KOPT-K1 (cell line): ENCODE data around the gene TBC1D22A.

Experiments
- H3K27ac ChIP-seq: fragments of 200-600 bp; sonication (generic); 2 replicates; pipeline ENCODE4 v1.5.1; 2016; ENCODE audit warnings: antibody characterized with exemption, mild to moderate bottlenecking, low read depth, low read length; ENCODE audit not compliant: poor library complexity, severe bottlenecking
- H3K36me3 ChIP-seq: fragments of 200-600 bp; sonication (generic); 2 replicates; pipeline ENCODE4 v1.5.1; 2017; ENCODE audit warnings: antibody characterized with exemption, mild to moderate bottlenecking, low read length, moderate library complexity; ENCODE audit not compliant: insufficient read depth
- H3K9me3 ChIP-seq: fragments of 200-600 bp; sonication (generic); 2 replicates; pipeline ENCODE4 v1.5.1; 2017; ENCODE audit warnings: antibody characterized with exemption, low read length, mild to moderate bottlenecking; ENCODE audit not compliant: insufficient read depth, poor library complexity, severe bottlenecking

Gene TBC1D22A

DNA sequence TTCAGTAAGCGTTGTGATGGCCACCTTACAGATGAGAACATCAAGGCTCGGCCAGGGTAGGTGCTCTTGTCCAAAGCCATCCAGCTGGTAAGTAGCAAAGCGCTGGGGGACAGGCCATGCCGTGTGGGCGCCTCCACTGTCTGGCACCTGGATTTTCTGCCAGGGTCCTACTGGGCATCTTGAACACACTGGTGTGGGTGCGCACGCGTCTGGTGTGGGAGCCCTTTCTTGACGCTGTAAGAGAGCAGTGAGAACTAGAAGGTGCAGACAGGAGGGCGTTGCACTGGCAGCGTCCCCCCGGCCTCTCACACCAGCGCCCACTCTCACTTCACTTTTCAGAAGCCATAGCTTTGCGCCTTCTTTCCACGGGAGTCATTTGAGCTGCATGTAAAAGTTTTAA lies 296.6 kb downstream of the TBC1D22A start:
- H3K27ac ChIP-seq, result no peak overlapping the region

GRCh38 chr22:47059701-47060161 lies 297.3 kb downstream of the TBC1D22A start:
- Histone ChIP-seq H3K36me3 (peaks cover 11% of the 10 kb centered on the region; the same call in 1 of the 2 replicates), H3K27ac (no peak overlapping the region), H3K9me3 (no peaks in the 10 kb centered on the region)

More for the DNA sequence above, 296.6 kb downstream of the TBC1D22A start:
- H3K36me3 ChIP-seq, result peaks cover 11% of the 10 kb centered on the region; the same call in 1 of the 2 replicates
- H3K9me3 ChIP-seq, result no peaks in the 10 kb centered on the region

DNA sequence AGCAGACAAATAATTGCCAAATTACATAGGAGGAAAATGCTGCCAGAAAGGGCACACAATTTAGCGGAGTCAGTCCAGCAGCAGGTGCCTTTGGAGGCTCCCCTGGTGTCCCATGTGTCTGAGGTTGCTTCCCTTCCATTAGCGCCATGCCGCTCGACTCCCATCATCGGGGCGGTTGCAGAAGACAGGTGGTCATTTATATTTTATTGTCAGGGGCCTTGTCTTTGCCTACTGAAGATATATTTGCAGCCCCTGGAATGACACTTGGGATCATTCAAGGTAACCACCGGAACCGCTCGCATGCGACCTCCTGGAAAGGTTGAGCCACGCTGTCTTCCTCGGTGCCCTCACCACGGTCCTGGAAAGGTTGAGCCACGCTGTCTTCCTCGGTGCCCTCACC lies 298.3 kb downstream of the TBC1D22A start:
- Histone ChIP-seq H3K27ac (no peak overlapping the region), H3K9me3 (no peaks in the 10 kb centered on the region), H3K36me3 (peaks cover 11% of the 10 kb centered on the region; the same call in 1 of the 2 replicates)

DNA sequence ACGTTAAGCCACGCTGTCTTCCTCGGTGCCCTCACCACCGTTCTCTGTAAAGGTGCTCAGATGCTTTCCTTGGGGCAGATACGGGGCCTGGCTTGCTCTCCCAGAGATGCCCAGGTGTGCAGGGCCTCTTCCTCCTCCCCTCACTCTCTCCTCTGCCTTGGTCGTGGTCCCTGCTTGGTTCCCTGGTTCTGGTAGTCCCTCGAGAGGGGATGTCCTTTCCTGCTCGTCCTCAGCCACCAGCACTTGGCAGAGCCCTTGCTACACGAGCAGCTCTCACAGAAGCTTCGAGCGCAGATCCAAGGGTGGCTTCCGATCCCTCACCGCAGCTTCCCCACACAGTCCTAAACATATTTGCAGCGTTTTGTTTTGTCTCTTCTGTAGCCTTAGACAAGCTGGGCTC lies 298.8 kb downstream of the TBC1D22A start:
- Histone ChIP-seq H3K27ac (no peak overlapping the region), H3K9me3 (no peaks in the 10 kb centered on the region), H3K36me3 (peaks cover 11% of the 10 kb centered on the region; the same call in 1 of the 2 replicates)

- no peaks in the 10 kb centered on the region for H3K9me3 ChIP-seq
- peaks cover 11% of the 10 kb centered on the region; the same call in 1 of the 2 replicates for H3K36me3 ChIP-seq
- H3K27ac ChIP-seq, result no peak overlapping the region
Observed at GRCh38 chr22:47062126-47062525, 299.7 kb downstream of the TBC1D22A start.

DNA sequence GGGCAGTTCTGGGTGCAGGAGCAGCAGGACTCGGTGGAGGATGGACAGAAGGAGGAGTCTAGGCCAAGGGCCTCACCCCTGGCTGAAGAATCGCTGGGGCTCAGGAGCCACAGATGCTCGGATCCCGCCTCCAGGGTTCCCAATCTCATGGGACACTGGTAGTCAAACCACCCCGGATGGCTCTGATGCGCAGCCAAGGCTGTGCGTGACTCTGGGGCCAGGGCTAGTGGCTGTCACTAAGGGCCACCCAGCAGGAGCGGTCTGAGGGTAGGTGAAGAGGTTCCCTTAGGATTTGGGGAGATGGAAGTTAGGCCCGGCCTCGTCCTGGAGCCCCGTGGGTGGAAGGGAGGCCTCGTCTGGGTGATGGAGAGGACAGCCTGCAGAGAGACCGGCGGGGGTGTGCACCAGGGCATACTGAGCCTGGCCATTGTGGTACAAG lies 300.6 kb downstream of the TBC1D22A start:
- H3K27ac ChIP-seq, result no peak overlapping the region
- H3K36me3 ChIP-seq, result peaks cover 11% of the 10 kb centered on the region; the same call in 1 of the 2 replicates
- no peaks in the 10 kb centered on the region for H3K9me3 ChIP-seq

DNA sequence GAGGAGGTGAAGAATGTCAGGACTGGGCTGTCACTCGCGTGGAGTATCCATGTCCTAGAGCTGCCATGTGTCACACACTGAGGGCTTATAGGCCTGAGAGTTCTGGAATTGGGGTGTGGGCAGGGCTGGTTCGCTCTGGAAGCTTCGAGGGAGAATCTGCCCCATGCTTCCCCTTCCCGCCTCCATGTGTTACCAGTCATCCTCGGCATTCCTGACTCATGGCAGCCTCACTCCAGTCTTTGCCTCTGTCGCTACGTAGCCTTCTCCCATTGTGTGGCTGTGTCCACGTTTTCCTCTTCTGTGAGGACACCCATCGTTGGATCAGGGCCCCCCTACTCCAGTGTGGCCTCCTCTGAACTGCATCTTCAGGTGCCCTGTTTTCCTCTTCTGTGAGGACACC lies 301.2 kb downstream of the TBC1D22A start:
- no peaks in the 10 kb centered on the region for H3K9me3 ChIP-seq
- peaks cover 11% of the 10 kb centered on the region; the same call in 1 of the 2 replicates for H3K36me3 ChIP-seq
- H3K27ac ChIP-seq, result no peak overlapping the region

- Histone ChIP-seq H3K9me3 (no peaks in the 10 kb centered on the region), H3K36me3 (peaks cover 11% of the 10 kb centered on the region; the same call in 1 of the 2 replicates), H3K27ac (no peak overlapping the region)
Observed at GRCh38 chr22:47064016-47064415, 301.6 kb downstream of the TBC1D22A start.

GRCh38 chr22:47064416-47064815 lies 302.0 kb downstream of the TBC1D22A start:
- no peak overlapping the region for H3K27ac ChIP-seq
- H3K9me3 ChIP-seq, result no peaks in the 10 kb centered on the region
- peaks cover 11% of the 10 kb centered on the region; the same call in 1 of the 2 replicates for H3K36me3 ChIP-seq

DNA sequence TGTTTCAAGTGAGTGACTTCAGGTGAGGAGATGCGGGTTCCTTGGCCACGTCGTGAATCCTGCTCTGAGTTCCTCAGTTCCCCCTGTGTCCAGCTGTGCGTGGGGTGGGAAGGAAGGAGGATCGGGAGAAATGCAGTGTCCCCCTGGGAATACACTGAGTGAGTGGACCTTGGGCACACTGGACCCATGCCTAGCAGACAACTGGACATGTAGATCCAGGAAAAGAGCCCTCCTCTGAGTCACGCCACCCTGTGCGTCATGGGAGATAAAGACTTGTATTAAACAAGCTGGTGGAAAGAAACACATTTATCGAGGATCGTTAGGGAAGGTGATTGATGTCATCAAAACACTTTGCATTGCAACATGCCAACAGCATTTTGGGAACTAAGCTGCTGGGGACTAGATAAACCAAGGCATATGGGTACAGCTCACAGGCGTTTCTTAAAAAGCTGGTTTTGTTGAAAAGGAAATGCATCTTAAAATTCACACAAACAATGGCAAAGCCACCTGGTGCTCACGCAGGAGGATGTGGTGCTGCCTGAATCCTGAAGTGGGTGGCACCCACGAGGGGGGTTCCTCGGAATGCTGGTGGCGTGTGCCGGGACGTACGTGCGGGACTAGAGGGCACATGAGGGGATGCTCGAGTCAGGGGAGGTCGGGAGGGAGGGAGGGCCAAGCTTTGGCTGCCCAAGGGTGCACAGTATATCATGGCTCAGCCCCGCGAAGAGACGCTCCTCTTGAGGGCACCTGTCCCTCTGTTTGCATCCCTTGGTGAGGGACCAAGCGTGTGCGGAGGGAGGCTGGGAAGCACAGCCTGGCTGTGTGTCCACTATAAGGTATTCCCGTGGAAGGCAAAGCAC lies 303.5 kb downstream of the TBC1D22A start:
- H3K9me3 ChIP-seq, result no peaks in the 10 kb centered on the region
- H3K36me3 ChIP-seq, result peaks cover 11% of the 10 kb centered on the region; the same call in 1 of the 2 replicates
- no peak overlapping the region for H3K27ac ChIP-seq

- H3K27ac ChIP-seq, result no peak overlapping the region
- no peaks in the 10 kb centered on the region for H3K9me3 ChIP-seq
- H3K36me3 ChIP-seq, result peaks cover 11% of the 10 kb centered on the region; the same call in 1 of the 2 replicates
Observed at GRCh38 chr22:47066616-47066905, 304.1 kb downstream of the TBC1D22A start.

GRCh38 chr22:47067321-47067890 lies 305.0 kb downstream of the TBC1D22A start:
- H3K27ac ChIP-seq, result no peak overlapping the region
- peaks cover 7% of the 10 kb centered on the region; the same call in 1 of the 2 replicates for H3K36me3 ChIP-seq
- H3K9me3 ChIP-seq, result no peaks in the 10 kb centered on the region

- no peak overlapping the region for H3K27ac ChIP-seq
- H3K36me3 ChIP-seq, result peaks cover under 1% of the 10 kb centered on the region; the same call in 1 of the 2 replicates
- no peaks in the 10 kb centered on the region for H3K9me3 ChIP-seq
Observed at GRCh38 chr22:47067911-47068625, 305.6 kb downstream of the TBC1D22A start.

DNA sequence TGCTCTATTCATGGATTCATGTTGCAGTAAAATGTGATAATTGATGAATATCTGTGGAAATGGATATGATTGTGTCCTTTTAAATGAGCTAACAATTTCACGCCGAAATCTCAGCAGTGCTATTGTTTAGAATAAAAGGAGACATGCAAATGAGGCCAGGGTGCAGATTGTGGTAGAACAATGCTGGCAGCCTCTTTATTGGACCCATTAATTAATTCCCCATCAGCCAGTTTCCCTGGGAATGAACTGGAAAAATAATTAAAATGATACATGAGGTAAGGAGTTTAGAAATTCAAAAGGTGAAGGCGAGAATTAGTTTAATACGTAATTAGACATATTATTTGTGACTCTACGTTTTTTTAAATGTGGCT lies 306.2 kb downstream of the TBC1D22A start:
- no peak overlapping the region for H3K27ac ChIP-seq
- peaks cover under 1% of the 10 kb centered on the region for H3K9me3 ChIP-seq
- no peaks in the 10 kb centered on the region for H3K36me3 ChIP-seq

- H3K9me3 ChIP-seq, result peaks cover 6% of the 10 kb centered on the region
- no peaks in the 10 kb centered on the region; the same call in 1 of the 2 replicates for H3K36me3 ChIP-seq
- no peak overlapping the region for H3K27ac ChIP-seq
Observed at GRCh38 chr22:47069270-47069669, 306.8 kb downstream of the TBC1D22A start.
